HEK293T (cell line): ENCODE results near the gene C10orf105.

ENCODE experiments used
- ARNT ChIP-seq: fragments of 450-650 bp; IDR thresholded peaks from 2 replicates; pipeline ENCODE4 v1.6.1; 2017; ENCODE audit warnings: mild to moderate bottlenecking
- BHLHE40 ChIP-seq: fragments of 450-650 bp; IDR thresholded peaks from 2 replicates; pipeline ENCODE4 v1.6.1; 2016; ENCODE audit warnings: mild to moderate bottlenecking, moderate library complexity, borderline replicate concordance
- CTBP1 ChIP-seq: fragments of 450-650 bp; IDR thresholded peaks from 2 replicates; pipeline ENCODE4 v1.6.1; 2016; ENCODE audit warnings: borderline replicate concordance
- ELF4 ChIP-seq: fragments of 450-650 bp; IDR thresholded peaks from 2 replicates; pipeline ENCODE4 v1.6.1; 2017; ENCODE audit warnings: antibody characterized with exemption
- FOXM1 ChIP-seq: fragments of 450-650 bp; IDR thresholded peaks from 2 replicates; pipeline ENCODE4 v1.6.1; 2017; ENCODE audit warnings: mild to moderate bottlenecking, borderline replicate concordance
- HDGF ChIP-seq: fragments of 450-650 bp; IDR thresholded peaks from 2 replicates; pipeline ENCODE4 v1.6.1; 2017; ENCODE audit warnings: antibody characterized with exemption, borderline replicate concordance
- L3MBTL2 ChIP-seq: fragments of 450-650 bp; conservative IDR thresholded peaks from 2 replicates; pipeline ENCODE4 v1.6.1; 2016; ENCODE audit warnings: mild to moderate bottlenecking
- LEF1 ChIP-seq: fragments of 450-650 bp; IDR thresholded peaks from 2 replicates; pipeline ENCODE4 v1.6.1; 2017; ENCODE audit warnings: mild to moderate bottlenecking, borderline replicate concordance
- NFRKB ChIP-seq: fragments of 450-650 bp; IDR thresholded peaks from 2 replicates; pipeline ENCODE4 v1.6.1; 2016; ENCODE audit warnings: mild to moderate bottlenecking, moderate library complexity
- SP1 ChIP-seq: fragments of 450-650 bp; IDR thresholded peaks from 2 replicates; pipeline ENCODE4 v1.6.1; 2017
- SUZ12 ChIP-seq: fragments of 450-650 bp; IDR thresholded peaks from 2 replicates; pipeline ENCODE4 v1.6.1; 2016; ENCODE audit warnings: mild to moderate bottlenecking
- TARDBP ChIP-seq: fragments of 450-650 bp; IDR thresholded peaks from 2 replicates; pipeline ENCODE4 v1.6.1; 2016
- ZNF384 ChIP-seq: fragments of 450-650 bp; IDR thresholded peaks from 2 replicates; pipeline ENCODE4 v1.6.1; 2016

DNA sequence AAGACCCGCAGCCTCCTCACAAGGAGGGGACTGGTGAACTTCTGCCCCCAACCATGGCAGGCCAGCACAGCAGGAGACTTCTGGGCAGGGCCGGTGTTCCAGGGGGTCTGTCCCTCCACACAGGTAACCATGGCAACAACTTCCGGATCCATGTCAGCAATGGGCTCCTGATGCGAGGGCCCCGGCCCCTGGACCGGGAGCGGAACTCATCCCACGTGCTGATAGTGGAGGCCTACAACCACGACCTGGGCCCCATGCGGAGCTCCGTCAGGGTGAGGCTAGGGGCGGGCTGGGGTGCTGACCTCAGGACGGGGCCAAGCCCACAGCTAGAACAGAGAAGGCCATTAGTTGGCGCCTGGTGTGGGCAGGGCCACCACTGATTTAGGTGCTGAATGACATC is 5.7 kb upstream of the C10orf105 start:
- TF ChIP-seq ELF4 (no peak), CTBP1 (no peak), HDGF (no peak), ZNF384 (no peak), NFRKB (no peak), SP1 (no peak), BHLHE40 (no peak), TARDBP (no peak), SUZ12 (no peak), LEF1 (no peak), ARNT (no peak), L3MBTL2 (no peak), FOXM1 (no peak)
